ENCODE results near the gene ZNRF1. TPM values are rescaled to one million over a fixed set of nuclear protein-coding genes. Genes with fewer than 3 reads are reported as not detected.
A peak's percentile ranks its signal among the peaks of the same experiment; 100 is the strongest.

The ZNRF1 gene
- total and polyA plus RNA-seq, 10 of the 15 experiments (the other 5 are each of a cell fraction or from before 2014, with no cell fraction given), result 5.8 to 25.9 (median 14.3) TPM

DNA sequence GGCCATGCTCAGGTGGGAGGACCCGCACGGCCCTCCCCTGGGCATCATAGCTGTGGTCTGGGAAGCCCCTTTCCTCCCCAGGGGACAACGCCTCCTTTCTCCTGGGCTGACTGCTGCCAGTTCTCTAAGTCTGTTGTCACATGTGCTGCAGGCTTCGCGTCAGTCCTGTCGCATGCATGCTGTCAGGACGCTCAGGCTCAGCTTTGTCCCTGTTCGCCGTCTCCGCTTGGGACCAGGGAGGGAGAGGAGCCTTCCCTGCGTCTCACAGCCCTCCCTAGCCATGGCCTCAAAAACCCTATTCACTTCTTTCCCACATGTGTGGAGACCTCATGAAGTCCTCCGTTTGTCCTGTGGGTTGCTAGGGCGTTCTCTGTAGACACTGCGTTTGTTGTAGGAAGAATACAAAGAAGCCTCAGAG, 96.4 kb downstream of the ZNRF1 start (continued):
- TF ChIP-seq, protein P1, sequence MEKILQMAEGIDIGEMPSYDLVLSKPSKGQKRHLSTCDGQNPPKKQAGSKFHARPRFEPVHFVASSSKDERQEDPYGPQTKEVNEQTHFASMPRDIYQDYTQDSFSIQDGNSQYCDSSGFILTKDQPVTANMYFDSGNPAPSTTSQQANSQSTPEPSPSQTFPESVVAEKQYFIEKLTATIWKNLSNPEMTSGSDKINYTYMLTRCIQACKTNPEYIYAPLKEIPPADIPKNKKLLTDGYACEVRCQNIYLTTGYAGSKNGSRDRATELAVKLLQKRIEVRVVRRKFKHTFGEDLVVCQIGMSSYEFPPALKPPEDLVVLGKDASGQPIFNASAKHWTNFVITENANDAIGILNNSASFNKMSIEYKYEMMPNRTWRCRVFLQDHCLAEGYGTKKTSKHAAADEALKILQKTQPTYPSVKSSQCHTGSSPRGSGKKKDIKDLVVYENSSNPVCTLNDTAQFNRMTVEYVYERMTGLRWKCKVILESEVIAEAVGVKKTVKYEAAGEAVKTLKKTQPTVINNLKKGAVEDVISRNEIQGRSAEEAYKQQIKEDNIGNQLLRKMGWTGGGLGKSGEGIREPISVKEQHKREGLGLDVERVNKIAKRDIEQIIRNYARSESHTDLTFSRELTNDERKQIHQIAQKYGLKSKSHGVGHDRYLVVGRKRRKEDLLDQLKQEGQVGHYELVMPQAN (conservative IDR thresholded peaks at IDR 0.05), result no peak
- TF ChIP-seq NR2F1 (conservative IDR thresholded peaks at IDR 0.05) (no peak), RAD51 (IDR thresholded peaks at IDR 0.05) (no peak), ZBED1 (IDR thresholded peaks at IDR 0.05; ENCODE audit: borderline replicate concordance) (no peak), PML (IDR thresholded peaks at IDR 0.05; ENCODE audit: low read length) (no peak), NRF1 (conservative IDR thresholded peaks at IDR 0.05; ENCODE audit: low read depth, low read length) (no peak), SMAD1 (IDR thresholded peaks at IDR 0.05; ENCODE audit: low read depth, partially characterized antibody) (no peak), EP300 (IDR thresholded peaks at IDR 0.05; ENCODE audit: borderline replicate concordance in 1 of 2, control insufficient read depth in 1 of 2, low read depth in 2 of 2, low read length in 2 of 2) (no peak), RFX5 (IDR thresholded peaks at IDR 0.05; ENCODE audit: low read depth, low read length) (no peak), POLR2AphosphoS5 (IDR thresholded peaks at IDR 0.05; ENCODE audit: low read length) (no peak), MEF2A (IDR thresholded peaks at IDR 0.05; ENCODE audit: insufficient read depth, low read depth, low read length) (no peak), DPF2 (IDR thresholded peaks at IDR 0.05) (no peak), RAD21 (IDR thresholded peaks at IDR 0.05; ENCODE audit: insufficient read depth, low read depth, low read length) (no peak), FOXK2 (IDR thresholded peaks at IDR 0.05) (no peak), JUNB (IDR thresholded peaks at IDR 0.05) (no peak), FOXM1 (IDR thresholded peaks at IDR 0.05; ENCODE audit: low read depth, low read length) (no peak)
- TF ChIP-seq, protein P2, sequence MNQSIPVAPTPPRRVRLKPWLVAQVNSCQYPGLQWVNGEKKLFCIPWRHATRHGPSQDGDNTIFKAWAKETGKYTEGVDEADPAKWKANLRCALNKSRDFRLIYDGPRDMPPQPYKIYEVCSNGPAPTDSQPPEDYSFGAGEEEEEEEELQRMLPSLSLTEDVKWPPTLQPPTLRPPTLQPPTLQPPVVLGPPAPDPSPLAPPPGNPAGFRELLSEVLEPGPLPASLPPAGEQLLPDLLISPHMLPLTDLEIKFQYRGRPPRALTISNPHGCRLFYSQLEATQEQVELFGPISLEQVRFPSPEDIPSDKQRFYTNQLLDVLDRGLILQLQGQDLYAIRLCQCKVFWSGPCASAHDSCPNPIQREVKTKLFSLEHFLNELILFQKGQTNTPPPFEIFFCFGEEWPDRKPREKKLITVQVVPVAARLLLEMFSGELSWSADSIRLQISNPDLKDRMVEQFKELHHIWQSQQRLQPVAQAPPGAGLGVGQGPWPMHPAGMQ (IDR thresholded peaks at IDR 0.05; ENCODE audit: borderline replicate concordance), result no peak
- TF ChIP-seq, protein P3, sequence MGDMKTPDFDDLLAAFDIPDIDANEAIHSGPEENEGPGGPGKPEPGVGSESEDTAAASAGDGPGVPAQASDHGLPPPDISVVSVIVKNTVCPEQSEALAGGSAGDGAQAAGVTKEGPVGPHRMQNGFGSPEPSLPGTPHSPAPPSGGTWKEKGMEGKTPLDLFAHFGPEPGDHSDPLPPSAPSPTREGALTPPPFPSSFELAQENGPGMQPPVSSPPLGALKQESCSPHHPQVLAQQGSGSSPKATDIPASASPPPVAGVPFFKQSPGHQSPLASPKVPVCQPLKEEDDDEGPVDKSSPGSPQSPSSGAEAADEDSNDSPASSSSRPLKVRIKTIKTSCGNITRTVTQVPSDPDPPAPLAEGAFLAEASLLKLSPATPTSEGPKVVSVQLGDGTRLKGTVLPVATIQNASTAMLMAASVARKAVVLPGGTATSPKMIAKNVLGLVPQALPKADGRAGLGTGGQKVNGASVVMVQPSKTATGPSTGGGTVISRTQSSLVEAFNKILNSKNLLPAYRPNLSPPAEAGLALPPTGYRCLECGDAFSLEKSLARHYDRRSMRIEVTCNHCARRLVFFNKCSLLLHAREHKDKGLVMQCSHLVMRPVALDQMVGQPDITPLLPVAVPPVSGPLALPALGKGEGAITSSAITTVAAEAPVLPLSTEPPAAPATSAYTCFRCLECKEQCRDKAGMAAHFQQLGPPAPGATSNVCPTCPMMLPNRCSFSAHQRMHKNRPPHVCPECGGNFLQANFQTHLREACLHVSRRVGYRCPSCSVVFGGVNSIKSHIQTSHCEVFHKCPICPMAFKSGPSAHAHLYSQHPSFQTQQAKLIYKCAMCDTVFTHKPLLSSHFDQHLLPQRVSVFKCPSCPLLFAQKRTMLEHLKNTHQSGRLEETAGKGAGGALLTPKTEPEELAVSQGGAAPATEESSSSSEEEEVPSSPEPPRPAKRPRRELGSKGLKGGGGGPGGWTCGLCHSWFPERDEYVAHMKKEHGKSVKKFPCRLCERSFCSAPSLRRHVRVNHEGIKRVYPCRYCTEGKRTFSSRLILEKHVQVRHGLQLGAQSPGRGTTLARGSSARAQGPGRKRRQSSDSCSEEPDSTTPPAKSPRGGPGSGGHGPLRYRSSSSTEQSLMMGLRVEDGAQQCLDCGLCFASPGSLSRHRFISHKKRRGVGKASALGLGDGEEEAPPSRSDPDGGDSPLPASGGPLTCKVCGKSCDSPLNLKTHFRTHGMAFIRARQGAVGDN (IDR thresholded peaks at IDR 0.05), result 0 out of 2 replicates have a peak, but pooled peaks have one; percentile 41
- TF ChIP-seq, protein P4, sequence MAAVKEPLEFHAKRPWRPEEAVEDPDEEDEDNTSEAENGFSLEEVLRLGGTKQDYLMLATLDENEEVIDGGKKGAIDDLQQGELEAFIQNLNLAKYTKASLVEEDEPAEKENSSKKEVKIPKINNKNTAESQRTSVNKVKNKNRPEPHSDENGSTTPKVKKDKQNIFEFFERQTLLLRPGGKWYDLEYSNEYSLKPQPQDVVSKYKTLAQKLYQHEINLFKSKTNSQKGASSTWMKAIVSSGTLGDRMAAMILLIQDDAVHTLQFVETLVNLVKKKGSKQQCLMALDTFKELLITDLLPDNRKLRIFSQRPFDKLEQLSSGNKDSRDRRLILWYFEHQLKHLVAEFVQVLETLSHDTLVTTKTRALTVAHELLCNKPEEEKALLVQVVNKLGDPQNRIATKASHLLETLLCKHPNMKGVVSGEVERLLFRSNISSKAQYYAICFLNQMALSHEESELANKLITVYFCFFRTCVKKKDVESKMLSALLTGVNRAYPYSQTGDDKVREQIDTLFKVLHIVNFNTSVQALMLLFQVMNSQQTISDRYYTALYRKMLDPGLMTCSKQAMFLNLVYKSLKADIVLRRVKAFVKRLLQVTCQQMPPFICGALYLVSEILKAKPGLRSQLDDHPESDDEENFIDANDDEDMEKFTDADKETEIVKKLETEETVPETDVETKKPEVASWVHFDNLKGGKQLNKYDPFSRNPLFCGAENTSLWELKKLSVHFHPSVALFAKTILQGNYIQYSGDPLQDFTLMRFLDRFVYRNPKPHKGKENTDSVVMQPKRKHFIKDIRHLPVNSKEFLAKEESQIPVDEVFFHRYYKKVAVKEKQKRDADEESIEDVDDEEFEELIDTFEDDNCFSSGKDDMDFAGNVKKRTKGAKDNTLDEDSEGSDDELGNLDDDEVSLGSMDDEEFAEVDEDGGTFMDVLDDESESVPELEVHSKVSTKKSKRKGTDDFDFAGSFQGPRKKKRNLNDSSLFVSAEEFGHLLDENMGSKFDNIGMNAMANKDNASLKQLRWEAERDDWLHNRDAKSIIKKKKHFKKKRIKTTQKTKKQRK (IDR thresholded peaks at IDR 0.05; ENCODE audit: low read depth, low read length), result no peak
- TF ChIP-seq, protein P5, sequence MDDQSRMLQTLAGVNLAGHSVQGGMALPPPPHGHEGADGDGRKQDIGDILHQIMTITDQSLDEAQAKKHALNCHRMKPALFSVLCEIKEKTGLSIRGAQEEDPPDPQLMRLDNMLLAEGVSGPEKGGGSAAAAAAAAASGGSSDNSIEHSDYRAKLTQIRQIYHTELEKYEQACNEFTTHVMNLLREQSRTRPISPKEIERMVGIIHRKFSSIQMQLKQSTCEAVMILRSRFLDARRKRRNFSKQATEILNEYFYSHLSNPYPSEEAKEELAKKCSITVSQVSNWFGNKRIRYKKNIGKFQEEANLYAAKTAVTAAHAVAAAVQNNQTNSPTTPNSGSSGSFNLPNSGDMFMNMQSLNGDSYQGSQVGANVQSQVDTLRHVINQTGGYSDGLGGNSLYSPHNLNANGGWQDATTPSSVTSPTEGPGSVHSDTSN (IDR thresholded peaks at IDR 0.05; ENCODE audit: insufficient replicate concordance, low read depth, low read length), result no peak

All from GM12878 (cell line).